MM.1S (cell line): Measurements from ENCODE around the gene FANCM.

Source experiments
- EZH2 ChIP-seq: fragments of 300-600 bp; sonication (generic); optimal IDR thresholded peaks from 2 replicates; pipeline ENCODE3; 2017; ENCODE audit warnings: low read depth, mild to moderate bottlenecking, antibody characterized with exemption, low read length, mixed read lengths
- EZH2phosphoT487 ChIP-seq: fragments of 300-600 bp; sonication (generic); IDR thresholded peaks from 2 replicates; pipeline ENCODE4 v1.6.1; 2018; ENCODE audit warnings: antibody characterized with exemption, low read length

DNA sequence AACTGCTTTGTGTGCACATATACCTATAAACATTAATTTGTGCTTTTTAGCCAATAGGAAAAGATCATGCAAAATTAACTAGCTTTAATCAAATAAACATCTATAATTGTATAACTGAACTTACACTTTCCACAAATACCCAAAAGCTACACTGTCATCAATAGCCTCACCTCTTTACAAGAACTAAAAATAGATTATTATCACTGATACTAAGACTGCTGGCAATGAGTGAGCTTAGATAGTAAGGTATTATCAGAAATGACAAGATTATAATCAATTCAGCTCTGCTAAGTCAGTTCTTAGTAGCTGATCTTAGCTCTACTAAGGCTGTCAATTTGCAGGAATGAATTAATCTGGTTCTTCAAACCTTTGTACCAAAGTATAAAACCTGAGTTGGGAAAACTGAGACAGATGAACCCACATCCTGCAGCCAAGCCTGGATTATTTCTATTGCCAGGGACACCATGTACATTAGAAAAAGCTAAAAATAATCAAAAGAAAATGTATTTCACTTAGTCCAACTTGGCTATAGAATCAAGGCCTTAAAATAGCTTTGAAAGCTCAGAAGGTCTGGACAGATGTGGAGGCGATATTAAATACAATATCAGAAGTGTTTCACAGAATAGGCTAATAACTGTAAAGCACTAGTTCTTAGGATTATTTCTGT lies 6.6 kb upstream of the FANCM start:
- TF ChIP-seq EZH2 (no peak), EZH2phosphoT487 (no peak)
